ENCODE results near the gene CORIN. TPM values are rescaled to one million over a fixed set of nuclear protein-coding genes. Genes with fewer than 3 reads are reported as not detected.

The CORIN gene
- total and polyA plus RNA-seq, 7 experiments from 2014 or later = 0.07 to 0.19 (median 0.08) TPM; not detected in 4

- Mint-ChIP-seq H3K36me3 (no peaks in the 10 kb centered on the region), H3K4me3 (no peak overlapping the region), H3K27me3 (peaks cover 26 to 56% (median 38%) of the 10 kb centered on the region in 5 donors), H3K4me1 (no peaks in the 10 kb centered on the region), H3K27ac (no peak overlapping the region), H3K9me3 (peaks cover 0 to 2% (median 0%) of the 10 kb centered on the region in 11 donors)
- no peaks in the 10 kb centered on the region for H3K27me3 ChIP-seq (ENCODE audit: control insufficient read depth in 2 of 2, insufficient read depth in 2 of 2, low read length in 2 of 2)
- no peak for DNase-seq
- ChIA-PET CTCF (no interaction called here), POLR2A (no interaction called here)
- intact Hi-C loops (cut with micrococcal nuclease) = no loop called here
- no peaks in the 10 kb centered on the region for H3K36me3 ChIP-seq (ENCODE audit: control insufficient read depth in 2 of 3, insufficient read depth in 3 of 3, low read length in 3 of 3)
- H3K27ac ChIP-seq (ENCODE audit: low read depth, low read length) = no peak overlapping the region
- H3K4me1 ChIP-seq (ENCODE audit: control insufficient read depth in 2 of 2, insufficient read depth in 2 of 2, low read length in 2 of 2) = no peaks in the 10 kb centered on the region
- no peak overlapping the region for H3K4me3 ChIP-seq (ENCODE audit: low read length)
- ATAC-seq = no peak
- no peaks in the 10 kb centered on the region for H3K9me3 ChIP-seq (ENCODE audit: control insufficient read depth in 2 of 3, low read length in 3 of 3)
Observed at GRCh38 chr4:47721892-47722575, 115.8 kb downstream of the CORIN start.

GRCh38 chr4:47721485-47721884 lies 116.4 kb downstream of the CORIN start:
- Histone ChIP-seq H3K27me3 (ENCODE audit: control insufficient read depth in 2 of 2, insufficient read depth in 2 of 2, low read length in 2 of 2) (no peaks in the 10 kb centered on the region), H3K4me3 (ENCODE audit: low read length) (no peak overlapping the region), H3K9me3 (ENCODE audit: control insufficient read depth in 2 of 3, low read length in 3 of 3) (no peaks in the 10 kb centered on the region), H3K36me3 (ENCODE audit: control insufficient read depth in 2 of 3, insufficient read depth in 3 of 3, low read length in 3 of 3) (no peaks in the 10 kb centered on the region), H3K27ac (ENCODE audit: low read depth, low read length) (no peak overlapping the region), H3K4me1 (ENCODE audit: control insufficient read depth in 2 of 2, insufficient read depth in 2 of 2, low read length in 2 of 2) (no peaks in the 10 kb centered on the region)
- peaks cover 0 to 2% (median 0%) of the 10 kb centered on the region in 11 donors for H3K9me3 Mint-ChIP-seq
- H3K27me3 Mint-ChIP-seq = peaks cover 26 to 57% (median 38%) of the 10 kb centered on the region in 5 donors
- ChIA-PET CTCF (no interaction called here), POLR2A (no interaction called here)
- intact Hi-C loops (cut with micrococcal nuclease) = no loop called here
- ATAC-seq = no peak
- no peaks in the 10 kb centered on the region for H3K36me3 Mint-ChIP-seq
- H3K4me3 Mint-ChIP-seq = no peak overlapping the region
- H3K4me1 Mint-ChIP-seq = no peaks in the 10 kb centered on the region
- H3K27ac Mint-ChIP-seq = no peak overlapping the region
- no peak for DNase-seq

DNA sequence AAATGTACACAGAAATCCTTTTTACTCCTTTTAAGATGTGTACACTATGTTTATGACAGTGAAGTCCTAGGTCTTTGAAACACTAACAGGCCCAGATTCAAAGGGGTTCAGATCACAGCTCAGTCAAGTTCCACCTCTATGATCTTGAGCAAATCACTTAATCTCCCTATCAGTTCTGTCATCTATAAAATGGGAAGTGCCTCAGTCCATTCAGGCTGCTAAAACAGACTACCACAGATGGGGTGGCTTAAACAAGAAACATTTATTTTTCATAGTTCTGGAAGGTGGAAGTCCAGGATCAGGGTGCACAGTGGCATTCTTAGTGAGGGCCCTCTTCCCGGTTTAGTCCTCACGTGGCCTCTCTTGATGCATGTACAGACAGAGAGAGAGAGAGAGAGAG lies 117.1 kb downstream of the CORIN start:
- intact Hi-C loops (cut with micrococcal nuclease) = no loop called here
- Histone ChIP-seq H3K27me3 (ENCODE audit: control insufficient read depth in 2 of 2, insufficient read depth in 2 of 2, low read length in 2 of 2) (no peaks in the 10 kb centered on the region), H3K36me3 (ENCODE audit: control insufficient read depth in 2 of 3, insufficient read depth in 3 of 3, low read length in 3 of 3) (no peaks in the 10 kb centered on the region), H3K27ac (ENCODE audit: low read depth, low read length) (no peak overlapping the region), H3K4me1 (ENCODE audit: control insufficient read depth in 2 of 2, insufficient read depth in 2 of 2, low read length in 2 of 2) (no peaks in the 10 kb centered on the region), H3K9me3 (ENCODE audit: control insufficient read depth in 2 of 3, low read length in 3 of 3) (no peaks in the 10 kb centered on the region), H3K4me3 (ENCODE audit: low read length) (no peak overlapping the region)
- Mint-ChIP-seq H3K36me3 (no peaks in the 10 kb centered on the region), H3K27ac (no peak overlapping the region), H3K27me3 (peaks cover 26 to 57% (median 38%) of the 10 kb centered on the region in 5 donors), H3K4me1 (no peaks in the 10 kb centered on the region), H3K9me3 (peaks cover 0 to 2% (median 0%) of the 10 kb centered on the region in 11 donors), H3K4me3 (no peak overlapping the region)
- ATAC-seq (no peak), DNase-seq (no peak)
- CTCF ChIA-PET = no interaction called here
- POLR2A ChIA-PET = no interaction called here

DNA sequence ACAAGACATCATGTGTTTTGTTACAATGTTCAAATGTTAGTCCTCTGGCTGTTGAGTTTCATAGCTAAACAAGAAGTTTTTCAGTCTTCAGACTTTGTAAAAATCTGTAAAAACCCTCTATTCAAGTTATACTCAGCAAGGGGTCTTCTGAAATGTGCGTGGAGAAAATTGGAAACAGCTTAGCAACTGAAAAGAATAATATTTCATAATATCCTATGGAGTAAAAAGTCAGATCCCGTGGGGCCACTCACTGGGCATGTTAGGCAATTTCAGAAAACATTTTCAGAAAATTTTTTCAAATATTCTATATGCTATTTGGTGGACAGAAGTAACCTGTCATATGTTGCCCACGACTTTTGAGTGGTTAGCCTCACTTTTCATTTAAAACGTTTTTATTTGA lies 118.3 kb downstream of the CORIN start:
- Histone ChIP-seq H3K9me3 (ENCODE audit: control insufficient read depth in 2 of 3, low read length in 3 of 3) (no peaks in the 10 kb centered on the region), H3K4me1 (ENCODE audit: control insufficient read depth in 2 of 2, insufficient read depth in 2 of 2, low read length in 2 of 2) (no peaks in the 10 kb centered on the region), H3K27ac (ENCODE audit: low read depth, low read length) (no peak overlapping the region), H3K4me3 (ENCODE audit: low read length) (no peak overlapping the region), H3K36me3 (ENCODE audit: control insufficient read depth in 2 of 3, insufficient read depth in 3 of 3, low read length in 3 of 3) (no peaks in the 10 kb centered on the region), H3K27me3 (ENCODE audit: control insufficient read depth in 2 of 2, insufficient read depth in 2 of 2, low read length in 2 of 2) (no peaks in the 10 kb centered on the region)
- Mint-ChIP-seq H3K36me3 (no peaks in the 10 kb centered on the region), H3K4me3 (no peak overlapping the region), H3K9me3 (peaks cover 0 to 2% (median 0%) of the 10 kb centered on the region in 11 donors), H3K27me3 (peaks cover 26 to 55% (median 35%) of the 10 kb centered on the region in 5 donors), H3K27ac (no peak overlapping the region), H3K4me1 (no peaks in the 10 kb centered on the region)
- ATAC-seq = no peak
- ChIA-PET POLR2A (no interaction called here), CTCF (no interaction called here)
- intact Hi-C loops (cut with micrococcal nuclease) = no loop called here
- DNase-seq = no peak

GRCh38 chr4:47718696-47719095 lies 119.2 kb downstream of the CORIN start:
- H3K36me3 ChIP-seq (ENCODE audit: control insufficient read depth in 2 of 3, insufficient read depth in 3 of 3, low read length in 3 of 3) = no peaks in the 10 kb centered on the region
- no peaks in the 10 kb centered on the region for H3K27me3 ChIP-seq (ENCODE audit: control insufficient read depth in 2 of 2, insufficient read depth in 2 of 2, low read length in 2 of 2)
- H3K4me1 ChIP-seq (ENCODE audit: control insufficient read depth in 2 of 2, insufficient read depth in 2 of 2, low read length in 2 of 2) = no peaks in the 10 kb centered on the region
- Mint-ChIP-seq H3K4me3 (no peak overlapping the region), H3K9me3 (peaks cover 0 to 2% (median 0%) of the 10 kb centered on the region in 11 donors), H3K4me1 (no peaks in the 10 kb centered on the region), H3K27ac (no peak overlapping the region), H3K36me3 (no peaks in the 10 kb centered on the region), H3K27me3 (peaks cover 26 to 50% (median 35%) of the 10 kb centered on the region in 5 donors)
- intact Hi-C loops (cut with micrococcal nuclease) = no loop called here
- H3K27ac ChIP-seq (ENCODE audit: low read depth, low read length) = no peak overlapping the region
- no peak overlapping the region for H3K4me3 ChIP-seq (ENCODE audit: low read length)
- DNase-seq (no peak), ATAC-seq (no peak)
- no peaks in the 10 kb centered on the region for H3K9me3 ChIP-seq (ENCODE audit: control insufficient read depth in 2 of 3, low read length in 3 of 3)
- ChIA-PET POLR2A (no interaction called here), CTCF (no interaction called here)

GRCh38 chr4:47717188-47717587 lies 120.7 kb downstream of the CORIN start:
- Histone ChIP-seq H3K27ac (ENCODE audit: low read depth, low read length) (no peak overlapping the region), H3K9me3 (ENCODE audit: control insufficient read depth in 2 of 3, low read length in 3 of 3) (no peaks in the 10 kb centered on the region), H3K36me3 (ENCODE audit: control insufficient read depth in 2 of 3, insufficient read depth in 3 of 3, low read length in 3 of 3) (no peaks in the 10 kb centered on the region), H3K4me1 (ENCODE audit: control insufficient read depth in 2 of 2, insufficient read depth in 2 of 2, low read length in 2 of 2) (no peaks in the 10 kb centered on the region), H3K4me3 (ENCODE audit: low read length) (no peak overlapping the region), H3K27me3 (ENCODE audit: control insufficient read depth in 2 of 2, insufficient read depth in 2 of 2, low read length in 2 of 2) (peaks cover 0 to 3% of the 10 kb centered on the region in 2 donors)
- peaks cover 0 to 2% (median 0%) of the 10 kb centered on the region in 11 donors for H3K9me3 Mint-ChIP-seq
- H3K4me3 Mint-ChIP-seq = no peak overlapping the region
- ATAC-seq (no peak), DNase-seq (no peak)
- H3K27ac Mint-ChIP-seq = no peak overlapping the region
- intact Hi-C loops (cut with micrococcal nuclease) = no loop called here
- H3K36me3 Mint-ChIP-seq = no peaks in the 10 kb centered on the region
- H3K4me1 Mint-ChIP-seq = no peaks in the 10 kb centered on the region
- peaks cover 14 to 55% (median 38%) of the 10 kb centered on the region in 5 donors for H3K27me3 Mint-ChIP-seq
- POLR2A ChIA-PET = no interaction called here
- CTCF ChIA-PET = no interaction called here

GRCh38 chr4:47715716-47716416 lies 122.0 kb downstream of the CORIN start:
- POLR2A ChIA-PET = no interaction called here
- no peaks in the 10 kb centered on the region for H3K4me1 Mint-ChIP-seq
- no peak overlapping the region for H3K4me3 Mint-ChIP-seq
- H3K9me3 ChIP-seq (ENCODE audit: control insufficient read depth in 2 of 3, low read length in 3 of 3) = no peaks in the 10 kb centered on the region
- H3K27me3 Mint-ChIP-seq = peaks cover 18 to 55% (median 38%) of the 10 kb centered on the region in 5 donors
- peaks cover 0 to 4% of the 10 kb centered on the region in 2 donors for H3K27me3 ChIP-seq (ENCODE audit: control insufficient read depth in 2 of 2, insufficient read depth in 2 of 2, low read length in 2 of 2)
- H3K36me3 ChIP-seq (ENCODE audit: control insufficient read depth in 2 of 3, insufficient read depth in 3 of 3, low read length in 3 of 3) = no peaks in the 10 kb centered on the region
- no peaks in the 10 kb centered on the region for H3K4me1 ChIP-seq (ENCODE audit: control insufficient read depth in 2 of 2, insufficient read depth in 2 of 2, low read length in 2 of 2)
- no peak overlapping the region for H3K4me3 ChIP-seq (ENCODE audit: low read length)
- H3K9me3 Mint-ChIP-seq = peaks cover 0 to 3% (median 0%) of the 10 kb centered on the region in 11 donors
- no peak overlapping the region for H3K27ac Mint-ChIP-seq
- ATAC-seq (no peak), DNase-seq (no peak)
- CTCF ChIA-PET = no interaction called here
- intact Hi-C loops (cut with micrococcal nuclease) = no loop called here
- H3K36me3 Mint-ChIP-seq = no peaks in the 10 kb centered on the region
- no peak overlapping the region for H3K27ac ChIP-seq (ENCODE audit: low read depth, low read length)

Data from naive thymus-derived CD4-positive, alpha-beta T cell (primary cell).